Measurements from ENCODE around the gene DRC1.

- TF ChIP-seq EGR1 (IDR thresholded peaks at IDR 0.05; ENCODE audit: low read depth), result no peak
- no peak for TF ChIP-seq CTCF (IDR thresholded peaks at IDR 0.05 in 2 of 3, conservative IDR thresholded peaks at IDR 0.05 in 1 of 3; ENCODE audit: borderline replicate concordance in 1 of 3, insufficient read depth in 1 of 3, low read depth in 2 of 3, low read length in 2 of 3)
- TF ChIP-seq REST (IDR thresholded peaks at IDR 0.05; ENCODE audit: low read depth), result no peak
- no peak for TF ChIP-seq YY1 (IDR thresholded peaks at IDR 0.05; ENCODE audit: extremely low read depth, insufficient replicate concordance, low read depth, low read length)
- no peak for TF ChIP-seq EZH2 (IDR thresholded peaks at IDR 0.05)
- TF ChIP-seq ZNF274 (IDR thresholded peaks at IDR 0.05; ENCODE audit: low read depth, low read length), result no peak
Observed at GRCh38 chr2:26474261-26474785, 72.6 kb downstream of the DRC1 start.
